RWPE2 (cell line): ENCODE results near the gene RIC8B.

Experiments used
- ATAC-seq: fragments of 200-7000 bp; cut with Tn5 transposase; 3 replicates; pipeline ENCODE4 v1.9.1; 2021; ENCODE audit warnings: low read depth
- DNase-seq: peaks from one replicate; pipeline ENCODE4 v3.0.0-alpha.2; 2020; ENCODE audit warnings: low spot score
- H3K27ac ChIP-seq: fragments of 450-650 bp; 2 replicates; pipeline ENCODE4 v1.5.1; 2017; ENCODE audit warnings: mild to moderate bottlenecking; ENCODE audit not compliant: poor library complexity, severe bottlenecking
- H3K27me3 ChIP-seq: fragments of 250-450 bp; sonication (Bioruptor Pico); 2 replicates; pipeline ENCODE4 v1.5.1; 2021; ENCODE audit warnings: mild to moderate bottlenecking, moderate library complexity; ENCODE audit not compliant: insufficient read depth, poor library complexity, severe bottlenecking
- H3K36me3 ChIP-seq: fragments of 250-450 bp; sonication (Bioruptor Pico); 2 replicates; pipeline ENCODE4 v1.5.1; 2020; ENCODE audit warnings: low read depth, mild to moderate bottlenecking, moderate library complexity
- H3K4me1 ChIP-seq: fragments of 250-450 bp; sonication (Bioruptor Pico); 2 replicates; pipeline ENCODE4 v1.5.1; 2021; ENCODE audit warnings: mild to moderate bottlenecking, moderate library complexity; ENCODE audit not compliant: insufficient read depth, poor library complexity, severe bottlenecking
- H3K4me3 ChIP-seq: fragments of 250-450 bp; sonication (Bioruptor Pico); 2 replicates; pipeline ENCODE4 v1.5.1; 2021; ENCODE audit warnings: mild to moderate bottlenecking, moderate library complexity; ENCODE audit not compliant: severe bottlenecking
- H3K9me3 ChIP-seq: fragments of 250-450 bp; sonication (Bioruptor Pico); 2 replicates; pipeline ENCODE4 v1.5.1; 2021; ENCODE audit warnings: mild to moderate bottlenecking, moderate library complexity; ENCODE audit not compliant: severe bottlenecking
- CTCF ChIP-seq: fragments of 450-650 bp; IDR thresholded peaks from one replicate; pipeline ENCODE4 v1.5.1; 2017; ENCODE audit warnings: mild to moderate bottlenecking, moderate library complexity; ENCODE audit not compliant: poor library complexity, severe bottlenecking

RIC8B gene

GRCh38 chr12:106766393-106766826 lies 8.1 kb upstream of the RIC8B start:
- no peak for ATAC-seq

DNA sequence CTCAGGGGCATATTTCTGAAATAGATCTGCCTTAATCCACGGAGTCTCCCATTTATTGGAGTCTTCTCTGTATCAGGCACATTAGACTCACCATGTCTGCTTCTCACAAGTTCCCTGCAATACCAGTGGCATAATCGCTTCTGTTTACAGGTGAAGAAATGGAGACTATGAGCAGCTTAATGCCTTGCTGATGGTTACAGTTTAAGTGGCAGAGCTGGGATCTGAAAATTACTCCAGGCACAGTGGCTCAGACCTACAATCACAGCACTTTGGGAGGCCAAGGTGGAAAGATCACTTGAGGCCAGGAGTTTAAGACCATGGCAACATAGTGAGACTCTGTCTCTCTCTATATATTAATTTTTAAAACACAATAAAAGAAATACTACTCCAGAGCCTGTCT lies 7.3 kb upstream of the RIC8B start:
- H3K27ac ChIP-seq = no peak overlapping the region
- TF ChIP-seq CTCF = no peak
- peaks cover 5% of the 10 kb centered on the region for H3K27me3 ChIP-seq
- no peaks in the 10 kb centered on the region for H3K9me3 ChIP-seq
- H3K4me3 ChIP-seq = no peak overlapping the region
- no peak for DNase-seq
- H3K4me1 ChIP-seq = no peaks in the 10 kb centered on the region
- ATAC-seq = no peak
- H3K36me3 ChIP-seq = no peaks in the 10 kb centered on the region

More at GRCh38 chr12:106766393-106766826, 8.1 kb upstream of the RIC8B start:
- DNase-seq = no peak
- no peaks in the 10 kb centered on the region for H3K4me1 ChIP-seq
- no peak overlapping the region for H3K4me3 ChIP-seq
- H3K9me3 ChIP-seq = no peaks in the 10 kb centered on the region
- H3K36me3 ChIP-seq = no peaks in the 10 kb centered on the region
- no peak for TF ChIP-seq CTCF
- peaks cover 5% of the 10 kb centered on the region for H3K27me3 ChIP-seq
- H3K27ac ChIP-seq = no peak overlapping the region

GRCh38 chr12:106767954-106768822 lies 6.3 kb upstream of the RIC8B start:
- no peak for TF ChIP-seq CTCF
- no peaks in the 10 kb centered on the region for H3K9me3 ChIP-seq
- H3K4me1 ChIP-seq = no peaks in the 10 kb centered on the region
- H3K27ac ChIP-seq = no peak overlapping the region
- no peaks in the 10 kb centered on the region for H3K36me3 ChIP-seq
- no peak for DNase-seq
- no peak overlapping the region for H3K4me3 ChIP-seq
- ATAC-seq = no peak
- peaks cover 5% of the 10 kb centered on the region for H3K27me3 ChIP-seq

- Histone ChIP-seq H3K4me3 (no peak overlapping the region), H3K27ac (no peak overlapping the region), H3K36me3 (no peaks in the 10 kb centered on the region), H3K27me3 (peaks cover 5% of the 10 kb centered on the region), H3K4me1 (peaks cover 3% of the 10 kb centered on the region), H3K9me3 (no peaks in the 10 kb centered on the region)
- ATAC-seq = no peak
- TF ChIP-seq CTCF = no peak
- DNase-seq = no peak
Observed at GRCh38 chr12:106769078-106769477, 5.4 kb upstream of the RIC8B start.

DNA sequence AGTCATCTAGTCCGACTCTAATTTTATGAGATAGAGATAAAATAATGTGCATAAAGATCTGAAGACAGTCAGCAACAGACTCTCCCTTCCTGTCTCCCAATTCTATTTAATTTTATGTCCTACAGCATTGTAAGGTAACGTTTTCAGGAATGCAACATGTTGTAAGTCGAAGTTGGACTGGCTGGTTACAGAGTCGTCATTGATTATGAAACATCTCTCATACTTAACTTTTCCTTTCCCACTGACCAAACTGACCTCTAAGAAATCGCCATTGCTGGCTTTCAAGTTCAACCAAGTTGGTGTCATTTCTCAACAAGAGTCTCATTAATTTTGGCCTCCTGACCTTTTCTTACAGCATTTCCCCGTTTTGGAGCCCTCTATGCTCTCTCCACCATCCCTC lies 4.9 kb upstream of the RIC8B start:
- no peak for DNase-seq
- no peak overlapping the region for H3K4me3 ChIP-seq
- no peaks in the 10 kb centered on the region for H3K36me3 ChIP-seq
- H3K4me1 ChIP-seq = peaks cover 3% of the 10 kb centered on the region
- no peak overlapping the region for H3K27ac ChIP-seq
- H3K9me3 ChIP-seq = no peaks in the 10 kb centered on the region
- H3K27me3 ChIP-seq = peaks cover 5% of the 10 kb centered on the region
- no peak for TF ChIP-seq CTCF
- ATAC-seq = no peak
